Suprapubic skin (tissue), 3 donors: Measurements from ENCODE around the gene TSHZ2.

Experiments used
- POLR2AphosphoS5 ChIP-seq, 3 donors: sonication (generic); formaldehyde crosslinking; IDR thresholded peaks; one replicate each; pipeline ENCODE4 v1.6.1; 2017; ENCODE audit warnings: antibody characterized with exemption in 3 of 3
- TF ChIP-seq, protein P1 (sequence below), 2 donors: fragments of 200-600 bp in 1 of 2; fragments of 450-650 bp in 1 of 2; sonication (generic) in 1 of 2; IDR thresholded peaks; one replicate each; pipeline ENCODE4 v1.5.1; 2016 to 2019; ENCODE audit warnings: antibody characterized with exemption in 2 of 2, mild to moderate bottlenecking in 1 of 2, moderate library complexity in 1 of 2

DNA sequence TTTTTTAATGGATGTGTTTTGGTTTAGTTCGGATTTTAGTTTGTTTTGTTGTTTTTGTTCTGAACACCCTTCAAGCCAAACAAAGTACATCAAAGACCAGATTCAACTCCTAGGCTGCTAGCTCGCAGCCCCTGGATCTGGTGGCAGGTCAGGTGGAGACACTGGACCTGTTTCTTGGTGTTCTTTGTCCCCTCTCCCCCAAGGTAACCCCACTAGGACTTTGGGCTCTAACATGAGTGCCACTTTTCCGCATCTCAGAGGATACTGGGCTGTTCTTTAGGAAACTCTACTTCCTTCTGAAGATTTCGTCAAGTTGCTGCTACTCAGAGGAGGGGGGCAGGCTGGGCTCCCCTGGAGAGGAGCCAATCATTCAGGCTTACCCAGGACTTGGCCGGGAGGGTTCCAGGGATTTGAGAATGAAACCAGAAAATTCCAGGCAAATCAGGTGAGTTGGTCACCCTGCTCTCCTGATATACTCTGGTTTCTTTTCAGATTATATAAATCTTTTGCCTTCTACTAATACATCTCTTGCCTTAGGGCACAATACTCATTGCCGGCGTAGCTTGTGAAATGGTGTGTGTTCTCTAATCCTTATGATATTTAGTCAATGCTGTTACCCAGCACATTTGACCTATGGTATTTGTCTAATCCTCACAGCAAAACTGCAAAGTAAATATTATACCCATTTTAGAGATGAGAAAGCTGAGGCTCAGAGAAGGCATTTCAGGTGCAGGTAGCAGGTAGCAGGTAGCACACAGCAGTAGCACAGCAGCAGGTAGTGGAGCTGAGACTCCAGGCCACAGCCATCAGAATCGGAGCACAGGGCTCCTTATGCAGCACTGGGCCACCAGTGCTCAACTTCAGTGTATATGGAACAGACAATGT, 291.6 kb downstream of the TSHZ2 start:
- TF ChIP-seq, protein P1, sequence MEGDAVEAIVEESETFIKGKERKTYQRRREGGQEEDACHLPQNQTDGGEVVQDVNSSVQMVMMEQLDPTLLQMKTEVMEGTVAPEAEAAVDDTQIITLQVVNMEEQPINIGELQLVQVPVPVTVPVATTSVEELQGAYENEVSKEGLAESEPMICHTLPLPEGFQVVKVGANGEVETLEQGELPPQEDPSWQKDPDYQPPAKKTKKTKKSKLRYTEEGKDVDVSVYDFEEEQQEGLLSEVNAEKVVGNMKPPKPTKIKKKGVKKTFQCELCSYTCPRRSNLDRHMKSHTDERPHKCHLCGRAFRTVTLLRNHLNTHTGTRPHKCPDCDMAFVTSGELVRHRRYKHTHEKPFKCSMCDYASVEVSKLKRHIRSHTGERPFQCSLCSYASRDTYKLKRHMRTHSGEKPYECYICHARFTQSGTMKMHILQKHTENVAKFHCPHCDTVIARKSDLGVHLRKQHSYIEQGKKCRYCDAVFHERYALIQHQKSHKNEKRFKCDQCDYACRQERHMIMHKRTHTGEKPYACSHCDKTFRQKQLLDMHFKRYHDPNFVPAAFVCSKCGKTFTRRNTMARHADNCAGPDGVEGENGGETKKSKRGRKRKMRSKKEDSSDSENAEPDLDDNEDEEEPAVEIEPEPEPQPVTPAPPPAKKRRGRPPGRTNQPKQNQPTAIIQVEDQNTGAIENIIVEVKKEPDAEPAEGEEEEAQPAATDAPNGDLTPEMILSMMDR (IDR thresholded peaks at IDR 0.05), result no peak
- TF ChIP-seq POLR2AphosphoS5 (IDR thresholded peaks at IDR 0.05), result no peak
